ENCODE data around the gene FBLN1. TPM values are rescaled to one million over a fixed set of nuclear protein-coding genes. Genes with fewer than 3 reads are reported as not detected.

Gene FBLN1
- total RNA-seq, 4 donors from 2014 or later: 65.0 to 194 (median 136) TPM

GRCh38 chr22:45531441-45532234 is 29.0 kb downstream of the FBLN1 start:
- TF ChIP-seq, protein P1, sequence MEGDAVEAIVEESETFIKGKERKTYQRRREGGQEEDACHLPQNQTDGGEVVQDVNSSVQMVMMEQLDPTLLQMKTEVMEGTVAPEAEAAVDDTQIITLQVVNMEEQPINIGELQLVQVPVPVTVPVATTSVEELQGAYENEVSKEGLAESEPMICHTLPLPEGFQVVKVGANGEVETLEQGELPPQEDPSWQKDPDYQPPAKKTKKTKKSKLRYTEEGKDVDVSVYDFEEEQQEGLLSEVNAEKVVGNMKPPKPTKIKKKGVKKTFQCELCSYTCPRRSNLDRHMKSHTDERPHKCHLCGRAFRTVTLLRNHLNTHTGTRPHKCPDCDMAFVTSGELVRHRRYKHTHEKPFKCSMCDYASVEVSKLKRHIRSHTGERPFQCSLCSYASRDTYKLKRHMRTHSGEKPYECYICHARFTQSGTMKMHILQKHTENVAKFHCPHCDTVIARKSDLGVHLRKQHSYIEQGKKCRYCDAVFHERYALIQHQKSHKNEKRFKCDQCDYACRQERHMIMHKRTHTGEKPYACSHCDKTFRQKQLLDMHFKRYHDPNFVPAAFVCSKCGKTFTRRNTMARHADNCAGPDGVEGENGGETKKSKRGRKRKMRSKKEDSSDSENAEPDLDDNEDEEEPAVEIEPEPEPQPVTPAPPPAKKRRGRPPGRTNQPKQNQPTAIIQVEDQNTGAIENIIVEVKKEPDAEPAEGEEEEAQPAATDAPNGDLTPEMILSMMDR (IDR thresholded peaks at IDR 0.05; ENCODE audit: low read depth): no peak

GRCh38 chr22:45532235-45532631 is 29.6 kb downstream of the FBLN1 start:
- TF ChIP-seq, protein P1 (IDR thresholded peaks at IDR 0.05; ENCODE audit: low read depth): no peak

DNA sequence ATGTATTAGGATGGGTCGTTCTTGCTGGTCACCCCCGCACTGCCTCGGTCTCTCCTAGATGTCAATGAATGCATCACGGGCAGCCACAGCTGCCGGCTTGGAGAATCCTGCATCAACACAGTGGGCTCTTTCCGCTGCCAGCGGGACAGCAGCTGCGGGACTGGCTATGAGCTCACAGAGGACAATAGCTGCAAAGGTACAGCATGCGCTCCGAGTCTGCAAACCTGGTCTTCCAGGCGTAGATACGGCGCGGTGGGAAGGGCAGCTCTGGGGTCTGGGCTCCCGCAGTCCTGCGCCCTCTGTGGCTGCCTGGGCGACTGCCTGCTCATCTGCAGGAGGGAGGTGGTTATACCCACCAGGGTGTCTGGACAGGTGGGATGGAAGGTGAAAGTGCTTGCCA is 31.0 kb downstream of the FBLN1 start:
- TF ChIP-seq, protein P1 (IDR thresholded peaks at IDR 0.05; ENCODE audit: low read depth): no peak

- TF ChIP-seq, protein P1 (IDR thresholded peaks at IDR 0.05; ENCODE audit: low read depth): no peak
Measured at GRCh38 chr22:45534339-45535192, 31.9 kb downstream of the FBLN1 start.

- TF ChIP-seq, protein P1 (IDR thresholded peaks at IDR 0.05; ENCODE audit: low read depth): no peak
Measured at GRCh38 chr22:45535290-45535689, 32.6 kb downstream of the FBLN1 start.

GRCh38 chr22:45537734-45538181 is 35.1 kb downstream of the FBLN1 start:
- TF ChIP-seq, protein P1 (IDR thresholded peaks at IDR 0.05; ENCODE audit: low read depth): no peak

DNA sequence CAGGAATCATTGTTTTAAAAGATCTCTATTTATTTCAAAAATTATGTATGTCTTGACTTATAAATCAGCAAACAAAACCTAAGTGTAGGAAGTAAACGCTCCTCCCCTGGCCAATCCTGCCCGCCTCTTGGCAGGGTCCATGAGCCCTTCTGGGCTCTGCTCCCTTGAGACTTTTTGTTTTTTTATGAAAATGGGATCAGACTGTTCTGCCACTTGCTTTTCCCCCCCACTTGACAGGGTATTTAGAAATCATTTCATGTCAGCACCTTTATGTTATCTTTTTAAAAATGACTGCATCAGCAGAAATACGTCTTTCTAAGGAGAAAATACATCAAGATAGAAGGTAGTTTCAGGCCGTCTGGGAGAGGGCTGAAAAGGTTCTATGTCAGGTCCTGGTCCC is 35.6 kb downstream of the FBLN1 start:
- TF ChIP-seq, protein P1 (IDR thresholded peaks at IDR 0.05; ENCODE audit: low read depth): no peak
